OCI-LY7 (cell line): ENCODE measurements around the gene GRAMD2A.

Experiments
- EZH2phosphoT487 ChIP-seq: fragments of 200-600 bp; sonication (generic); IDR thresholded peaks from 2 replicates; pipeline ENCODE4 v1.6.1; 2018; ENCODE audit warnings: low read depth, borderline replicate concordance, mild to moderate bottlenecking, mixed run types, antibody characterized with exemption, low read length, moderate library complexity, mixed read lengths
- TF ChIP-seq, protein P1 (sequence below): fragments of 200-600 bp; sonication (generic); conservative IDR thresholded peaks from 2 replicates; pipeline ENCODE4 v1.5.1; 2014; ENCODE audit warnings: mild to moderate bottlenecking, antibody characterized with exemption, low read length, moderate library complexity, mixed read lengths

DNA sequence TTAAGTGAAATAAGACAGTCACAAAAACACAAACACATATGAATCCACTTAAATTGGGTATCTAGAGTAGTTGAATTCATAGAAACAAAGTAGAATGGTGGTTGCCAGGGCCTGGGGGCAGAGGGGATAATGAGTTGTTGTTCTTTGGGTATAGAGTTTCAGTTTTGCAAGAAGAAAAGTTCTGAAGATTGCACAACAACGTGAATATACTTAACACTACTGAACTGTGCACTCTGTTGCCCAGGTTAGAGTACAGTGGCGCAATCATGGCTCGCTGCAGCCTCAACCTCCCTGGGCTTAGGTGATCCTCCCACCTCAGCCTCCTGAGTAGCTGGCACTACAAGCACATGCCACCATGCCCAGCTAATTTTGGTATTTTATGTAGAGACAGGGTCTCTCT, 14.9 kb downstream of the GRAMD2A start:
- TF ChIP-seq, protein P1, sequence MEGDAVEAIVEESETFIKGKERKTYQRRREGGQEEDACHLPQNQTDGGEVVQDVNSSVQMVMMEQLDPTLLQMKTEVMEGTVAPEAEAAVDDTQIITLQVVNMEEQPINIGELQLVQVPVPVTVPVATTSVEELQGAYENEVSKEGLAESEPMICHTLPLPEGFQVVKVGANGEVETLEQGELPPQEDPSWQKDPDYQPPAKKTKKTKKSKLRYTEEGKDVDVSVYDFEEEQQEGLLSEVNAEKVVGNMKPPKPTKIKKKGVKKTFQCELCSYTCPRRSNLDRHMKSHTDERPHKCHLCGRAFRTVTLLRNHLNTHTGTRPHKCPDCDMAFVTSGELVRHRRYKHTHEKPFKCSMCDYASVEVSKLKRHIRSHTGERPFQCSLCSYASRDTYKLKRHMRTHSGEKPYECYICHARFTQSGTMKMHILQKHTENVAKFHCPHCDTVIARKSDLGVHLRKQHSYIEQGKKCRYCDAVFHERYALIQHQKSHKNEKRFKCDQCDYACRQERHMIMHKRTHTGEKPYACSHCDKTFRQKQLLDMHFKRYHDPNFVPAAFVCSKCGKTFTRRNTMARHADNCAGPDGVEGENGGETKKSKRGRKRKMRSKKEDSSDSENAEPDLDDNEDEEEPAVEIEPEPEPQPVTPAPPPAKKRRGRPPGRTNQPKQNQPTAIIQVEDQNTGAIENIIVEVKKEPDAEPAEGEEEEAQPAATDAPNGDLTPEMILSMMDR, result no peak
- TF ChIP-seq EZH2phosphoT487, result no peak
